T-helper 1 cell treated with Interleukin-12 subunit alpha and Interleukin-12 subunit beta and Interleukin-4 antibody, amounts not matched to agents 30 μg/mL and 1 μg/mL, for 36 hours (primary cell): ENCODE data around the gene APOB.

ENCODE experiments used
- H3K27ac Mint-ChIP-seq: one replicate; pipeline ENCODE4 v1.8.0; 2021; ENCODE audit warnings: mild to moderate bottlenecking, mixed read lengths
- H3K27me3 Mint-ChIP-seq: one replicate; pipeline ENCODE4 v1.8.0; 2021; ENCODE audit warnings: low read depth, mixed read lengths
- H3K36me3 Mint-ChIP-seq: one replicate; pipeline ENCODE4 v1.8.0; 2021; ENCODE audit warnings: low read depth, mixed read lengths
- H3K4me1 Mint-ChIP-seq: one replicate; pipeline ENCODE4 v1.8.0; 2021; ENCODE audit warnings: low read depth, mixed read lengths
- H3K4me3 Mint-ChIP-seq: one replicate; pipeline ENCODE4 v1.8.0; 2021; ENCODE audit warnings: mild to moderate bottlenecking, moderate library complexity, mixed read lengths
- H3K9me3 Mint-ChIP-seq: one replicate; pipeline ENCODE4 v1.8.0; 2021; ENCODE audit warnings: mixed read lengths

The APOB gene

GRCh38 chr2:20999906-21000645 lies 43.8 kb downstream of the APOB start:
- no peaks in the 10 kb centered on the region for H3K9me3 Mint-ChIP-seq

DNA sequence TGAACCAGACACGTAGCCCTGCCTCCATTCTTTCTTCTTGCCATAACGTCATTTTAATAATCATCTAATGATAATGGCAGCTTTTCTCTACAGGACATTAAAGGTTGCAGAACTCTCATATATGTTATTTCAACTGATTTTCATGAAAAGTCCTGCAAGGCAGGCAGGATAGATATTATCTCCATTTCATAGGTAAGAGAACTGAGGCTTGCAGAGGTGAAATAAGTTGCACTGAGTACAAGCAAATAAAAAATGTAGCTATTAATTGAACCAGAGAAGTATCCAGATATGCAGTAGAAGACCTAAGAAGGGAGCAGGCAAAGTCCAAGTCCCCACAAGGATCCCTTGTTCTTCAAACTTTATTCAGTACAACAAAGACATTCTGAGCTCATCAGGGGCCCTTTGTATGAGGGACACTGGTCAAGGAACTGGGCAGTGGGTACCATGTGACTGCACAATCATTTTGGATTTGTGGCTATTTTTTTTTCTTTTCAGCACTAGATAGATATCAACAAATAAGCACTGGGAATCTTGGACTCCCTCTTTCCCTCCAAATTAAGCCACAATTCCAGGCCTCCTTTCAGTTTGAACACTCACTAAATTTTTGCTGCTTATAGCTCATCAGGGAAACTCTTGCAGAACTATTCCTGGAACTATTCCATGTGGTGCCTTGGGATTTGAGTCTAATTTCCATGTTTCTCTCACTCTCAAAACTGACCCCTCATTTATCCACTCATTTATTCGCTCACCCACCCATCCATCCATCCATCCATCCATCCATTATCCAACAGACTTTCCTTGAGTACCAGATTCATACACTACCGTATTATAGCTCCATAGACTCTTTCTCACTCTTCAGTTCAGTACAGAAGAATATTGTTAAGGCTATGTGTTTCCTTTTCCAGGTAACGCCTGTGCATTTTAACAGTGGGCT lies 44.6 kb downstream of the APOB start:
- Mint-ChIP-seq H3K4me3 (no peak overlapping the region), H3K4me1 (no peaks in the 10 kb centered on the region), H3K9me3 (no peaks in the 10 kb centered on the region), H3K36me3 (no peaks in the 10 kb centered on the region), H3K27me3 (no peaks in the 10 kb centered on the region), H3K27ac (no peak overlapping the region)

More at GRCh38 chr2:20999906-21000645, 43.8 kb downstream of the APOB start:
- Mint-ChIP-seq H3K4me3 (no peak overlapping the region), H3K27ac (no peak overlapping the region), H3K4me1 (no peaks in the 10 kb centered on the region), H3K27me3 (no peaks in the 10 kb centered on the region), H3K36me3 (no peaks in the 10 kb centered on the region)

DNA sequence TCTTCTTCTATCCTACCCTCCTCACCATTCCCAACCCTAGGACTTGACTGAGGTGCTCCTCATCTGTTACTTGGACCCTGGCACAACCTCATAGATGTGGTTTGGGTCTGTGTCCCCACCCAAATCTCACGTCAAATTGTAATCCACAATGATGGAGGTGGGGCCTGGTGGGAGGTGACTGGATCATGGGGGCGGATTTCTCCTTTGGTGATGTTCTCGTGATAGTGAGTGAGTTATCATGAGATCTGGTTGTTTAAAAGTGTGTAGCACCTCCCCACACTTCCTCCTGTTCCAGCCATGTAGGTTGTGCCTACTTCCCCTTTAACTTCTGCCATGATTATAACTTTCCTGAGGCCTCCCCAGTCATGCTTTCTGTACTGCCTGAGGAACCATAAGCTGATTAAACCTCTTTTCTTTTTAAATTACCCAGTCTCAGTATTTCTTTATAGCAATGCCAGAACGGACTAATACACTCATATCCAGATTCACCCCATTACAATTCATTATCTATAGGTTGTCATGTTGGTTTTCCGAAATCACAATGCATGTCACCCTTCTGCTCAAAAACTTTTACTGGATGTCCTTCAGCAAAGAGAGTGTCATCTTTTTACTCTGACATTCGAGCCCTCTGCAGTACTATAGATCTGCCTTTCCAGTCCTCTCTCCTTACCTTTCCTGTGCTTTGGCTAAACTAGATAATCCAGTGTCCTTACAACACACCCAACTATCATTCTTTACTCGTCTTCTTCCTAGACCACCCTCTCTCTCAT lies 45.7 kb downstream of the APOB start:
- H3K9me3 Mint-ChIP-seq, result no peaks in the 10 kb centered on the region
- no peak overlapping the region for H3K4me3 Mint-ChIP-seq
- H3K36me3 Mint-ChIP-seq, result no peaks in the 10 kb centered on the region
- H3K4me1 Mint-ChIP-seq, result no peaks in the 10 kb centered on the region
- no peaks in the 10 kb centered on the region for H3K27me3 Mint-ChIP-seq
- H3K27ac Mint-ChIP-seq, result no peak overlapping the region

DNA sequence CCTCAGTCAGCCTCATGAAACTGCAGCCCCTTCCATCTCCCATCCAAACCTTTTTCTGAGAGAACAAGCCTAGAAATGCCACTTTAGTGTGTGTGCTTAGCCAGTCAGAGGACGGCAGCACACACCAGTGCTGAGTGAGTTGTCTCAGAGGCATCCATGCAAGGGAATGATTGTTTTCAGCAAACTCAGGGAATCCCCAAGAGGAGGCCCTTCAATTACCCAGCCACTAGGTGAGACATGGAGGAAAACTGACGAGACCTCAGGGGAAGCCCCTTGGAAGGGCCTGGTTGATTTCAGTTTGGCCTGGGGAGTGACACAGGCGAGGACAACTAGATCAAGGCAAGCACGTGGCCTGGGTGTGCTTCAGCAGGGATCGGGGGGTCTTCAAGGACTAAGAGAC lies 49.7 kb downstream of the APOB start:
- no peaks in the 10 kb centered on the region for H3K36me3 Mint-ChIP-seq
- no peak overlapping the region for H3K4me3 Mint-ChIP-seq
- H3K4me1 Mint-ChIP-seq, result no peaks in the 10 kb centered on the region
- H3K27ac Mint-ChIP-seq, result no peak overlapping the region
- no peaks in the 10 kb centered on the region for H3K27me3 Mint-ChIP-seq
- H3K9me3 Mint-ChIP-seq, result no peaks in the 10 kb centered on the region

DNA sequence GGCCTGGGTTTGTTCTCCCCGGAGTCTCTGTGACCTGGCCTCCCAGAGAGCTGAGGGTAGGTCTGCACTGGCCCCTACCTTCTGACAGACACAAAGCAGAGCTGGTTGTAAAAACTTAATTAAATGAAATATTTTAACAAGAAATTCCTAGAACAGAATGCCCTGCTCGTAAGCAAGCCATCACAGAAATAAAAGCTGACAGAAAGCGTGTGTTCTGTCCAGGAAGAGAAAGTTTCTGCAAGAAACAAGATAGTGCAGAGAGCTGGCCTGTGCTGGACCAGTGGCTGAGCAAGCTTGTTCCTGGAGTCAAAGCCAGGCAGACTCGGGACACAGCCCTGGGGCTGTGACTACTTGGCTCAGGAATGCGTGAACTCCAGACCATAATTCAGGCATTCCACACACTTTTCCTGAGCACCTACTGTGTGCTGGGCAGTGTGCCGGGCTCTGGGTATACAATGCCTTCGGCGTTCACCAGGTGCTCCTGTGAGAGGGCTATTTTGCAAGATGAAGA lies 51.6 kb downstream of the APOB start:
- Mint-ChIP-seq H3K27ac (no peak overlapping the region), H3K36me3 (no peaks in the 10 kb centered on the region), H3K9me3 (no peaks in the 10 kb centered on the region), H3K4me3 (no peak overlapping the region), H3K27me3 (no peaks in the 10 kb centered on the region), H3K4me1 (no peaks in the 10 kb centered on the region)

DNA sequence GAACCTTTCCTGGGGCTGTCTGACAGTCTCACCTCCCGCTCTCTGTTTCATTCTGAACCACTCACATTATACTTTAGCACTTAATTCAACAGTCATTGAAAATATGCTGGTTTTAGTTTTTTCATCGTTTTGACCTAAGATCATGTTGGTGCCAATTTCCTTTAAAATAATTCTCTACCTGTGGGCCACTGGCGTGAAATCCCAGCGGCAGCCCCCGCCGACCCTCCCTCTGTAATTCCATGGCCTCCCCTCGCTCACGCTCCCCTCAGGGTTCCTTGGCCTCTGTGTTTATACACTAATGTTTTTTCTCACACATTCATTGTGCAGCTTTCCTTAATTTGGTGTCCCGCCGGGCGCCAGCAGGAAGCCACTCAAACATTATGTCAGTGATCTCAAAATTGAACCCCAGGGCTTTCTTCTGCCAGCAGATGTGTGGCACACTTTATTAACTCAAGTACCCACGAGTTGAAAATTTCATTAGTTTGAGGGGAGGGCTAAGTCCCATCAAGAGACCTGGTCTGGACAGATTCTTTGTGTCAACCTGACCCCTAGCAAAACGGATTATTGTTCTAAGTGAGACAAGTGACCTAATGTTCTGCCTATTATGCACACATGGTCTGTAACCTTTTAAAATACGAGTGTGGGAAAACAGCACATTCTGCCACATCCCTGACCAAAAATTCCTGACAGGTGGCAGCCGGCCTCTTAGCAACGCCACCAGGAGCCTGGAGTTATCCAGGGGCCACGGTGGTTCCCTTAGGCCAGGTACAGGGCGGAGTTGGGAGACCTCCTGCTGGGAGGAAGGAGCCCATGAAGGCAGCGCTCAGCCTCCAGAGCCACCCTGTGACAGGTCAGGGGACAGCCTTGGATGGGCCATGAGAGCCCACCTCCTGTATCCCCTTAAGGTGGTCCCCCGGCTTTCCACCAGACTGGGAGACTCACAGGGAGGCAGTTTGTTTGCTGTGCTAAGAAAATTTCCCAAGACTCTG lies 53.1 kb downstream of the APOB start:
- H3K27me3 Mint-ChIP-seq, result no peaks in the 10 kb centered on the region
- H3K4me1 Mint-ChIP-seq, result no peaks in the 10 kb centered on the region
- H3K36me3 Mint-ChIP-seq, result no peaks in the 10 kb centered on the region
- H3K4me3 Mint-ChIP-seq, result no peak overlapping the region
- H3K27ac Mint-ChIP-seq, result no peak overlapping the region
- no peaks in the 10 kb centered on the region for H3K9me3 Mint-ChIP-seq

DNA sequence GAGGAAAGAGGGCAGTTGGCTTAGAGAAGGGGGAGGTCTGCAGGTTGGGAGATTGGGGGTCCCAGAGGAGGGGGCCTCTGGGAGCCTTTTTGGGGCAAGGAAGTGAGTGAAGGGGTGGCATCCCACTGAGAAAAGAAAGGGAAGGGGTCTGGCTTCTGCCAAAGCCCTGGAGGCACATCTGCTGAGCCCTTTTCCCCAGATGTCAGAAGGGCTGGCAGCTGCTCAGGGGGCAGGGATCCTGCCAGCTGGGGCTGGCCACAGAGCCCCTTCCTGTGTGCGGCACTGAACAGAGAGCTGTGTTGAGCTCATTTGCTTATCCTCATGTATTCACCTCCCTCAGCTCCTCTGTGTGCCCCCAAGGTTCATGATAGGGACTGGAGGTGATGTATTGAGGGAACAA lies 54.5 kb downstream of the APOB start:
- H3K27me3 Mint-ChIP-seq, result no peaks in the 10 kb centered on the region
- no peak overlapping the region for H3K27ac Mint-ChIP-seq
- no peak overlapping the region for H3K4me3 Mint-ChIP-seq
- H3K36me3 Mint-ChIP-seq, result no peaks in the 10 kb centered on the region
- no peaks in the 10 kb centered on the region for H3K9me3 Mint-ChIP-seq
- H3K4me1 Mint-ChIP-seq, result no peaks in the 10 kb centered on the region

GRCh38 chr2:20988905-20989304 lies 55.0 kb downstream of the APOB start:
- H3K36me3 Mint-ChIP-seq, result no peaks in the 10 kb centered on the region
- H3K4me3 Mint-ChIP-seq, result no peak overlapping the region
- H3K9me3 Mint-ChIP-seq, result no peaks in the 10 kb centered on the region
- no peak overlapping the region for H3K27ac Mint-ChIP-seq
- H3K27me3 Mint-ChIP-seq, result no peaks in the 10 kb centered on the region
- no peaks in the 10 kb centered on the region for H3K4me1 Mint-ChIP-seq

DNA sequence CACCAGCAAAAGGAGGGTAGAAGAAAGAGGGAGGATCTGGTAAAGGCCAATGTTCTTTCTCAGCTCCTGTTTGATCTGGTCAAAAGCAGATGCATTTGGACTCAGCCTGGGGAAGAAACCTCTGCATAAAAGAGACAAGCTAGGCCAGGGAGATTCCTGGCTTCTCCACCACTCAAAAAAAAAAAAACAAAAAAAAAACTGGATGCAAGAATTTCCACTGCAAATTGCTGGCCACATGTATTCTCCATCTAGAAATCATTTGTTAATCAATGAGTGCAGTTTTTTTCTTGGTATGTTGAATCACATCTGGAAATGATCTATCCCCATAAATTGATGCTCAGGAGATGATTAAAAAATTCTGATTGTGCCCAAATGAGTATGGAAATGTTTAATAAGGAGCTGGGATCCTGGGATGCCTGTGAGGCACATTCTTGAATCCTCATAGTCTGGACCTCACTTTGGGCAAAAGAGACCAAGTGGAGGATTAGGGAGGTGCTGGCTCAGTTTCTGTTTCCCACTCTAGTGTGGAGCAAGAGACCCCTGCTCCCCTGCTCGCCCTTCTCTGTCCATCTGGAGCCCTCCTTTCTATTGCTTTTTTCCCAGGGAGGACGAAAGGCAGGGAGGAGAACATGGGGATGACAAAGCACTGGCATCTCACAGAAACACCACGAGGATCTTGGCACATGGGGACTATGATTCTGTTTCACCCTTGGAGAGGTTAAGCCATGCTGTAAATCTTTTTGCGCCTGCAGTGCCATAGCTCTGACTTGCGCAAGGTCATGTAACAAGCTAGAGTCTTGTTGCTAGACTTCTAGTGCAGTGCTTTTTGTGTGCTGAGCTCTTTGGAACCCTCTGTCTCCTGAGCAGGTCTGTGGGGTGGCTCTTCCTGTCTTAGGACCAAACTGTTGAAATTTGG lies 57.6 kb downstream of the APOB start:
- H3K27me3 Mint-ChIP-seq, result no peaks in the 10 kb centered on the region
- H3K4me1 Mint-ChIP-seq, result no peaks in the 10 kb centered on the region
- no peaks in the 10 kb centered on the region for H3K9me3 Mint-ChIP-seq
- H3K4me3 Mint-ChIP-seq, result no peak overlapping the region
- H3K27ac Mint-ChIP-seq, result no peak overlapping the region
- H3K36me3 Mint-ChIP-seq, result no peaks in the 10 kb centered on the region

DNA sequence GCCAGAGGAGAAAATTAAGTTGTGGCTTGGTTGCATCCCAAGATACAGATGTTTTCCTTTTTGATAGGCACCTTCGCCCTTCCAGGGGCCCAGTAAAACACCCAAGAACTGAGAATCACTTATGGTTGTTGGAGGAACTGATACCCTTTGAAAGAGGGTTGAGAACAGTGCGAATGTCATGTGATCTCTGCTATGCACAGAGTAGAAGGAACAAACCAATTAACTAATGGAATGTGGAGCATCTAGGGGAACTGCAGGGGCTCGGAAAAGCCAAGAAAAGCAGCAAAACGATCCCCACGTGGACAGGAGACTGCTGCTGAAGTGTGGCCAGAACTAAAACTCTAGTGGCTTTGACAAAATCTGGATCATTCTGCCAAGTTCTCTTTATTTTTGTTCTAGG lies 58.8 kb downstream of the APOB start:
- no peak overlapping the region for H3K27ac Mint-ChIP-seq

GRCh38 chr2:20984408-20984807 lies 59.5 kb downstream of the APOB start:
- Mint-ChIP-seq H3K36me3 (no peaks in the 10 kb centered on the region), H3K9me3 (no peaks in the 10 kb centered on the region), H3K4me3 (no peak overlapping the region), H3K4me1 (no peaks in the 10 kb centered on the region), H3K27me3 (no peaks in the 10 kb centered on the region), H3K27ac (no peak overlapping the region)

More for the DNA sequence above, 58.8 kb downstream of the APOB start:
- H3K27me3 Mint-ChIP-seq, result no peaks in the 10 kb centered on the region
- H3K4me1 Mint-ChIP-seq, result no peaks in the 10 kb centered on the region
- no peak overlapping the region for H3K4me3 Mint-ChIP-seq
- no peaks in the 10 kb centered on the region for H3K36me3 Mint-ChIP-seq
- H3K9me3 Mint-ChIP-seq, result no peaks in the 10 kb centered on the region

DNA sequence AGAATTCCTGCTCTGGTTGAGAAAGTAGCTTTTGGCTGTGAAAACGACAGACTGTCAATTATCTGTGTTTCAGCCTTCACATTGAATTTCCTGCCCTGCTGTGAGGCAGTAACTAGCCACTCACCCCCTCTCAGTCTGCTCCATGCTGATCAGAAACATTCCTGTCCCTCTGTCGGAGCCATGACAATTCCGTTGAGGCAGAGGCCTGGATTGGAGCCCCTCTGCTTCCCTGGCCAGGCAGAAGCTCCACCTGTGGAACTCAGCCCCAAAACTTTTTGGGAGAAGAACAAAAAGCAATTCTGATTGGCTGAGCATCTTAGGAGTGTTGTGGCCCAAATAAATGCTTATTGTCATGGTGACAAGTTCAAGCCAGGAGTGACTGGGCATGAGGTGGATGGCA lies 60.0 kb downstream of the APOB start:
- H3K9me3 Mint-ChIP-seq, result no peaks in the 10 kb centered on the region
- H3K27me3 Mint-ChIP-seq, result no peaks in the 10 kb centered on the region
- H3K4me1 Mint-ChIP-seq, result no peaks in the 10 kb centered on the region
- H3K4me3 Mint-ChIP-seq, result no peak overlapping the region
- H3K36me3 Mint-ChIP-seq, result no peaks in the 10 kb centered on the region
- no peak overlapping the region for H3K27ac Mint-ChIP-seq

DNA sequence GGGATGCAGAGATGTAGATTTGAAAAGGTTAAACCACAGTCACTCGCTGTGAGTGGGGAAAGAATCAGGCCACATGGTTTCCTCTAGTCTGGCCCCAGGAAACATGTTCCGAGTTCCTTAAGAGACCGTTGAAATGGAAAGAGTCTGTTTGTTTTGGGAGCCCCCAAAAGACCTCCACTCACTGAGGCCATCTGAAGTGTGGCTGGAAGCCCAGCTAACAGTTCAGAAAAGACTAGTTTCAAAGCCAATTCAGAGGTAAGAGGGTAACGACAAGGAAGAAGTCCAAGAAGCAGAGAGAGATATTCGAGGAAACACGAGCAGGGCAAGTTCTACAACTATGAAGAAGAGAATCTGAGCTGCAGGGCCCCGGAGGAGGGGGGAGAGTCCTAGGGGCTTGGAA lies 61.0 kb downstream of the APOB start:
- Mint-ChIP-seq H3K27ac (no peak overlapping the region), H3K9me3 (no peaks in the 10 kb centered on the region), H3K27me3 (no peaks in the 10 kb centered on the region)

More for the DNA sequence above, 61.0 kb downstream of the APOB start:
- no peaks in the 10 kb centered on the region for H3K36me3 Mint-ChIP-seq
- no peaks in the 10 kb centered on the region for H3K4me1 Mint-ChIP-seq
- H3K4me3 Mint-ChIP-seq, result no peak overlapping the region
